Measurements from ENCODE around the gene RNF225.

The RNF225 gene

DNA sequence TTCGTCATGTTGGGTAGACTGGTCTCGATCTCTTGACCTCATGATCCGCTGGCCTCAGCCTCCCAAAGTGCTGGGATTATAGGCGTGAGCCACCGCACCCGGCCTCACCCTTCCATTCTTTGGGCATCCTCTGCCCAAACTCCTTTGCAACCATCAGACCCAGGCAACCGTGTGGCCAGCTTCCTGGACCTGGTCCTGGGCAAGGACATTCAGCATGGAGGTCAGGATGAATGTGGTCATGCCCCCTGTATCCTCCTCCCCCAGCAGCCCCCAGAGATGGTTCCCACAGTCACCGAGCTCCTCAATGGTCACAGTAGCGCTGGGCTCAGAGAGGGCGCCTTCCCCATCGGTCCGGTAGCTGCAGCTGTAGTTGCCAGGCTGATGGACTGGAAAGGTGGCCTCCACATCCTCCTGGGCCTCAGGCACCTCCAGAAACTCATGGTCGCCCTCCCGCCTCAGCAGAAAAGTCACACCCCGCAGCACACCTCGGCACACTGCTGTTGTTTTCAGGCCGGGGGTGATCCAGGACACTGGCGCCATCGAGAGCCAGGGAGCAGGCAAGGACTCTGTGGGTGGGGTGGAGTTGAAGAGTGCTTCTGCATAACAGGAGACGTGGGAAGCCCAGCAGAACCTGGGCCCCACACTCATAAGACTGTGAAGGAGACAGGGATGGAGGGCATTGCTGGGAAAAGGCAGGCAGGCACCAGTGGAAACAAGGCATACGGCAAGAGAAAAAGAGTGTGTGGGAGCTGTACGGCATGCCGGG is 43.3 kb upstream of the RNF225 start:
- peaks cover 0 to 2% of the 10 kb centered on the region in 2 donors for H3K4me1 ChIP-seq (ENCODE audit: control insufficient read depth in 2 of 2, insufficient read depth in 1 of 2, low read depth in 1 of 2, low read length in 2 of 2)
- DNase-seq (ENCODE audit: low spot score), result no peak
- no peak overlapping the region for H2AFZ ChIP-seq (ENCODE audit: low read length)
- H2BK120ac ChIP-seq (ENCODE audit: low read depth, low read length), result no peak overlapping the region
- no peak overlapping the region for H4K8ac ChIP-seq (ENCODE audit: low read depth, low read length)
- peaks cover 7 to 24% of the 10 kb centered on the region in 2 donors for H3K36me3 ChIP-seq (replicated peaks in 1 of 2; ENCODE audit: control insufficient read depth in 2 of 2, insufficient read depth in 2 of 2, low read length in 2 of 2)
- no peak overlapping the region for H3K14ac ChIP-seq (ENCODE audit: low read length)
- H3K27me3 ChIP-seq (ENCODE audit: control insufficient read depth in 3 of 3, insufficient read depth in 3 of 3, low read depth in 1 of 3, low read length in 3 of 3), result peaks cover 1 to 2% (median 2%) of the 10 kb centered on the region in 3 experiments
- H3K27ac ChIP-seq (replicated peaks; ENCODE audit: low read length), result no peak overlapping the region
- no peak overlapping the region for H3K18ac ChIP-seq (ENCODE audit: low read length)
- peak overlapping the region; percentile 41 for H2BK12ac ChIP-seq (ENCODE audit: low read length)
- peak overlapping the region; percentile 65 for H3K23ac ChIP-seq (ENCODE audit: low read depth, low read length, poor library complexity)
- peak overlapping the region; percentile 30 for H3K9ac ChIP-seq (ENCODE audit: low read depth, low read length, poor library complexity)
- no peak overlapping the region for H3K4ac ChIP-seq (ENCODE audit: low read length)
- H2BK15ac ChIP-seq (ENCODE audit: low read length), result no peak overlapping the region
- peaks cover 3% of the 10 kb centered on the region for H3K79me1 ChIP-seq (ENCODE audit: low read depth, low read length)
- WGBS, 2 donors (ENCODE audit: extremely low coverage in 2 of 2, insufficient read length in 2 of 2, insufficient replicate concordance in 1 of 2), result no CpG with 5 or more reads among the region's 23 CpGs
- no peak overlapping the region for H2AK5ac ChIP-seq (ENCODE audit: low read depth, low read length)
- H2BK5ac ChIP-seq (ENCODE audit: low read length), result peak overlapping the region; percentile 75
- no peak overlapping the region for H4K91ac ChIP-seq (ENCODE audit: low read depth, low read length, poor library complexity)
- H3K4me2 ChIP-seq (ENCODE audit: insufficient read depth, low read length, poor library complexity, severe bottlenecking), result no peak overlapping the region
- H3K9me3 ChIP-seq (replicated peaks in 1 of 2; ENCODE audit: control insufficient read depth in 2 of 2, insufficient read depth in 1 of 2, low read depth in 1 of 2, low read length in 2 of 2), result no peaks in the 10 kb centered on the region
- no peak overlapping the region for H3K4me3 ChIP-seq (ENCODE audit: low read length in 2 of 2)

DNA sequence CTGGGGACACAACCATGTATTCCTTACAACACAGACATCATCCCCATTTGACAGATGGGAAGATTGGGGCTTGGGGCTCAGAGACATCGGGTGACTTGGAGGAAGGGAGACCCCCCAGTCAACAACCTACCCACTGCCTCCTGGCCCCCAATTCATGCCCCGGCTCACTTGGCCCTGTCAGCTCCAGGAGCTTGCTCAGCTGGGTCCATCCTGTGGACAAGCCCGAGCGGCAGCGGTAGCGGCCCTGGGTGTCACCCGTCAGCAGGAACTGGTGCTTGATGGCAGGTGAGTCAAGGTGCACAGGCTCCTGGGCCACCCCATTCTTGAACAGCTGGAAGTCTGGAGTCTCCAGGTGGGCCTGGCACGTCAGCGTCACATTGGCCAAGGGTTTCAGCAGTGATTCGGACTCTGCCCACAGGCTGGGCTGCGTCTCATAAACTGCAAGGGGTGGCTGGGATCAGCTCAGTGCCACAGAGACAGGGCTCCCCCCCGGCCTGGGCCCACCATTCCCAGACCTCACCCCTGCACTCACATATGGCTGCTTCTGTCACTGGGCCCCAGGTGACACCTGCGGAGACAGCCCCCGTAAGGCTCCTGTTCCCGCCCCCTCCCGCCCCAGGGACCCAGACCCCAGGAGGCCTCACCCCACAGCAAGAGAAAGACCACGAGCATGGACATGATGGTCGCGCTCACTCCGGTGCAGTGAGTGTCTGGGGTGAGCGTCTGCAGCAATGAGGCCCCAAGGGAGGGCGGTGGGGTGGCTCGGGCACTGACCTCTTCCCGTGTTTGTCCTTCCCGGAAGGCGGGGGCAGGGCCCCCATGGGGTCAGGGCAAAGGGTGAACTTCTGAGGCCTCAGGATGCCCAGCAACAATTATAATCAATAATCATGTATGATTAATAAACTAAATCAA is 42.4 kb upstream of the RNF225 start, which contains the start of gene A1BG:
Gene A1BG (minus strand): TSS at position 733 of the 912 bp plus-strand sequence. CDS start 55 bp downstream, at position 678.
- H4K91ac ChIP-seq (ENCODE audit: low read depth, low read length, poor library complexity), result no peak within 1 kb of the TSS
- H3K4me2 ChIP-seq (ENCODE audit: insufficient read depth, low read length, poor library complexity, severe bottlenecking), result no peak within 1 kb of the TSS
- peaks cover 8% of the 10 kb centered on the region for H3K79me1 ChIP-seq (ENCODE audit: low read depth, low read length)
- no CpG with 5 or more reads among the region's 26 CpGs for WGBS, 2 donors (ENCODE audit: extremely low coverage in 2 of 2, insufficient read length in 2 of 2, insufficient replicate concordance in 1 of 2)
- no peak within 1 kb of the TSS for H3K4me3 ChIP-seq (ENCODE audit: low read length in 2 of 2)
- no peak within 1 kb of the TSS for H3K9ac ChIP-seq (ENCODE audit: low read depth, low read length, poor library complexity)
- H4K8ac ChIP-seq (ENCODE audit: low read depth, low read length), result no peak within 1 kb of the TSS
- DNase-seq (ENCODE audit: low spot score), result no peak
- no peaks in the 10 kb centered on the region for H3K9me3 ChIP-seq (replicated peaks in 1 of 2; ENCODE audit: control insufficient read depth in 2 of 2, insufficient read depth in 1 of 2, low read depth in 1 of 2, low read length in 2 of 2)
- no peak within 1 kb of the TSS for H2BK15ac ChIP-seq (ENCODE audit: low read length)
- peak within 1 kb of the TSS; percentile 41 for H2BK12ac ChIP-seq (ENCODE audit: low read length)
- H3K23ac ChIP-seq (ENCODE audit: low read depth, low read length, poor library complexity), result peak within 1 kb of the TSS; percentile 65
- no peaks in the 10 kb centered on the region for H3K4me1 ChIP-seq (ENCODE audit: control insufficient read depth in 2 of 2, insufficient read depth in 1 of 2, low read depth in 1 of 2, low read length in 2 of 2)
- no peak within 1 kb of the TSS for H2BK120ac ChIP-seq (ENCODE audit: low read depth, low read length)
- no peak within 1 kb of the TSS for H2AFZ ChIP-seq (ENCODE audit: low read length)
- H2AK5ac ChIP-seq (ENCODE audit: low read depth, low read length), result peak within 1 kb of the TSS; percentile 65
- no peaks in the 10 kb centered on the region for H3K27me3 ChIP-seq (ENCODE audit: control insufficient read depth in 3 of 3, insufficient read depth in 3 of 3, low read depth in 1 of 3, low read length in 3 of 3)
- H2BK5ac ChIP-seq (ENCODE audit: low read length), result peak within 1 kb of the TSS; percentile 77
- no peak within 1 kb of the TSS for H3K27ac ChIP-seq (replicated peaks; ENCODE audit: low read length)
- peak within 1 kb of the TSS; percentile 64 for H3K18ac ChIP-seq (ENCODE audit: low read length)
- H3K36me3 ChIP-seq (replicated peaks in 1 of 2; ENCODE audit: control insufficient read depth in 2 of 2, insufficient read depth in 2 of 2, low read length in 2 of 2), result peaks cover 7 to 24% of the 10 kb centered on the region in 2 donors
- no peak within 1 kb of the TSS for H3K4ac ChIP-seq (ENCODE audit: low read length)
- H3K14ac ChIP-seq (ENCODE audit: low read length), result no peak within 1 kb of the TSS

DNA sequence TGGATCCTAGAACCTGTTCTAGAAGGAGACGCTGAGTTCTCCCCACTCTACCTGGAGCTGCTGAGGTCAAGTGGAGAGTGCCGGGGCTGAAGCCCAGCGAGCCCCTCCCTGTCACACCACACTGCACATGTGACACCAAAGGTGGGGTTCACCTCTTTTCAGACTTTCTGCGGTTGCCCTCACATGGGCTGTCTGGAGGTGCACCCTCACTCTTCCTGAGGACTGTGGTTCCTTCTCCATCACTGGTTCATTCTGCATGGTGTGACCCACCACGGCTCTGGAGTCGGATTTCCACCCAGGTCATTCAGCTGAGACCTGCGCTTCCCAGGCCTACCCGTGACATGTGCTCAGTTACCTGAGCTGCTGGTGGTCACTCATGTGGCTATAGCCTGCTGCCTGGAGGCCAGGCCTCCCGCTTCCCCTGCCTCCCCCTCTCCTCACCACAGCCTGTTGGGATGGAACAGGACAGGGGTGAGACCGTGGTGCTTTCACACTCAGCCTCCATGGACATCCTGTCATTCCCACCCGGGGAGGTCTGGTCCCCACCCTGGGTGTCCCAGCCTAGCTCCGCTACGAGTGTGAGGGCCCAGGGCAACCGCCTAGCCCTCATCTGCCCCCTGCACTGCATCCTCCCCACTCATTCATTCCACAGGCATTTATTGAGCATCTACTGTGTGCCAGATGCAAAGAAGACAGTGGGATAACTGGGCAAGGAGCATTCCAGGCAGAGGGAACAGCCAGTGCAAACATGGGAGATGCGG is 41.6 kb upstream of the RNF225 start:
- no peak overlapping the region for H3K23ac ChIP-seq (ENCODE audit: low read depth, low read length, poor library complexity)
- H2BK12ac ChIP-seq (ENCODE audit: low read length), result no peak overlapping the region
- H3K27ac ChIP-seq (replicated peaks; ENCODE audit: low read length), result no peak overlapping the region
- no peak overlapping the region for H3K18ac ChIP-seq (ENCODE audit: low read length)
- H2AK5ac ChIP-seq (ENCODE audit: low read depth, low read length), result peak overlapping the region; percentile 65
- no peak overlapping the region for H2BK120ac ChIP-seq (ENCODE audit: low read depth, low read length)
- H3K14ac ChIP-seq (ENCODE audit: low read length), result no peak overlapping the region
- H3K9me3 ChIP-seq (replicated peaks in 1 of 2; ENCODE audit: control insufficient read depth in 2 of 2, insufficient read depth in 1 of 2, low read depth in 1 of 2, low read length in 2 of 2), result no peaks in the 10 kb centered on the region
- H3K4me3 ChIP-seq (ENCODE audit: low read length in 2 of 2), result no peak overlapping the region
- no peak overlapping the region for H4K91ac ChIP-seq (ENCODE audit: low read depth, low read length, poor library complexity)
- H3K4me1 ChIP-seq (ENCODE audit: control insufficient read depth in 2 of 2, insufficient read depth in 1 of 2, low read depth in 1 of 2, low read length in 2 of 2), result no peaks in the 10 kb centered on the region
- H3K79me1 ChIP-seq (ENCODE audit: low read depth, low read length), result peaks cover 8% of the 10 kb centered on the region
- no peak overlapping the region for H4K8ac ChIP-seq (ENCODE audit: low read depth, low read length)
- H2AFZ ChIP-seq (ENCODE audit: low read length), result no peak overlapping the region
- H3K36me3 ChIP-seq (replicated peaks in 1 of 2; ENCODE audit: control insufficient read depth in 2 of 2, insufficient read depth in 2 of 2, low read length in 2 of 2), result peaks cover 7 to 24% of the 10 kb centered on the region in 2 donors
- no peak for DNase-seq (ENCODE audit: low spot score)
- peak overlapping the region; percentile 77 for H2BK5ac ChIP-seq (ENCODE audit: low read length)
- no CpG with 5 or more reads among the region's 15 CpGs for WGBS, 2 donors (ENCODE audit: extremely low coverage in 2 of 2, insufficient read length in 2 of 2, insufficient replicate concordance in 1 of 2)
- no peak overlapping the region for H2BK15ac ChIP-seq (ENCODE audit: low read length)
- H3K4me2 ChIP-seq (ENCODE audit: insufficient read depth, low read length, poor library complexity, severe bottlenecking), result no peak overlapping the region
- no peak overlapping the region for H3K4ac ChIP-seq (ENCODE audit: low read length)
- no peaks in the 10 kb centered on the region for H3K27me3 ChIP-seq (ENCODE audit: control insufficient read depth in 3 of 3, insufficient read depth in 3 of 3, low read depth in 1 of 3, low read length in 3 of 3)
- no peak overlapping the region for H3K9ac ChIP-seq (ENCODE audit: low read depth, low read length, poor library complexity)
